Stimulated activated CD4-positive, alpha-beta T cell treated with anti-CD3 and anti-CD28 coated beads, Interleukin-15, amount 100 ng/mL, for 1 hour (primary cell): ENCODE data around the gene RGP1.

Experiments
- DNase-seq, 2 donors: peaks; one replicate each; pipeline ENCODE4 v3.0.0-alpha.2; 2020; ENCODE audit warnings: low read depth in 1 of 2, low spot score in 1 of 2

Gene RGP1

DNA sequence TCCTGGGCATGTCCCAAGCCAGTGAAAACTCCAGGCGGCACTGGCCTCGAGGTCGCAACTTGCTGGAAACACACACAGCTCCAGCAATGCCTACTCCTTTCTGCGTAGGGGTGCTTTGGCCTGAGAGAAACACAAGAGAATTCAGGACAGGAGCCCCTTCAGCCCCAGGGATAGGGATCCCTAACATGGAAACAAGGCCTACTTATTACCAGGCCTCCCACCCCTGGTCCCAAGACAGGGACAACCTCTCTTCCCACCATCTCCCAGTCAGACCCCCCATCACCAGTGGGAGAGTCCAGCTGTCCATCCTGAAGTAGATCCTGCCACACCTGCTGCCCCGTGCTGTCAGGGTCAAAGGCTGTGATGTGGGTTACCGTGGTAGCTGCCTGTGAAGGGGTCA lies 8.8 kb upstream of the RGP1 start:
- no peak for DNase-seq

DNA sequence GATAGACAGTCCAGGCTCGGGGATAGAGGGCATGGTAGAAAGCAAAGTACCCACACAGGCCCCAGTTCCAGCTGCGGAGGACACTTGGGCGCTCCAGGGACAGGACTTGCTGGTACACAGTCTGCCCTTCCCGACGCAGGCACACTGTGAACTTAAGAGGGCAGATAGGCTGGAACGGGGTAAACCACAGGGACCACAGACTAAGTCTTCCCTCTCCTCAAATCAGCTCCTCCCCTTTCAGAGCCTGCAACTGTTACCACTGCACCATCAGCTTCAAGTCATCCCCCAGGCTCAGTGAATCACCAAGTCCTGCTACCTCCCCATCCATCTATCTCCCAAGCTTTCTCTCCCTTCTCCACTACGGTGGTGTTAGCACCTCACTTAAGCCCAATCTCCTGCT lies 7.3 kb upstream of the RGP1 start:
- no peak for DNase-seq

DNA sequence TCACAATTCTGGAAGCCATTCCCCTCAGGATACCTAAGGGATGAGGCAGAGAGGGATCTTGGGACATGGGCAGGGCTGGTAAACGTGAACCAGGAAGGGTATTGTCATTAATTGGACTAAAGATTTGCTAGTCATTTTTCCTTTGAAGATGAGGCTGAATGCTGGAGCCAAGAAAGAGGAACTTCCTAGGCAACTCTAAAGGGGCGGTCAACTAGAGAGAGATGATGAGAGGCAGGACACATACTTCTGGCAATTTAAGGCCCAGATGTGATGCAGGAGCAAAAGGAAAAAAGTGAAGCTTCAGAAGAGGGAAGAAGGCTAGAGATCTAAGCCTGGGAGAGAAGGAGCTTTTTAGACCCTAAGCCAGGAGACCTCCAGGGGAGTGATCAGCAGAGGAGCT lies 5.6 kb upstream of the RGP1 start:
- DNase-seq = no peak

DNA sequence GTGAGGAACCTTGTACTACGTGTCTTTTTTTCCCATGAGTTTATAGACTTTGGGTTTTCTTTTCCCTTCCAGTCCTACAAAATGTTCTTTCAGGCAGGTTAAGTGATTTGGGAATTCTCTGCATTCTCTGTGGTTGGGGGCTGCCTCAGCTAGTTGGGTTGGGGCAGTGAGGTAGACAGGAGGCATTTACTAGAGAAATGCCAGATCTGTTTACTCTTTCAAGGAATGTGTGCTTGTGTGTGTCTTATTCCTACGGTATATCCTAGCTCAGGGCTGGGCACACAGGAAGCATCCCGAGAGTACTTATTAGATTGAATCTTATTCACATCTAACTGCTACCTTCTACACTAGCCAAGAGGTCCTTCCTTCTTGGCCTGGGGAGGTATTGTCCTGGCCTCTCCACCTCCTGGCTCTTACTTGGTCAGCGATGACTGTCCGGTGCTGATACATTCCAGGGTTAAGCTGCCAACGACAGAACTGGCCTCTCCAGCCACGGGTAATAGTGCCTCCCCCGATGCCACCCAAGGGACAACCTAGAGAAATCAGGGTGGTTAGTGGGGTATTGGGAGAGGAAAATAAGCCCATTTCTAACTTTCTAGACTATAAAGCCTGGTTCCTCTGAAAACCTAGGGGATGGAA lies 5.1 kb upstream of the RGP1 start:
- no peak for DNase-seq

DNA sequence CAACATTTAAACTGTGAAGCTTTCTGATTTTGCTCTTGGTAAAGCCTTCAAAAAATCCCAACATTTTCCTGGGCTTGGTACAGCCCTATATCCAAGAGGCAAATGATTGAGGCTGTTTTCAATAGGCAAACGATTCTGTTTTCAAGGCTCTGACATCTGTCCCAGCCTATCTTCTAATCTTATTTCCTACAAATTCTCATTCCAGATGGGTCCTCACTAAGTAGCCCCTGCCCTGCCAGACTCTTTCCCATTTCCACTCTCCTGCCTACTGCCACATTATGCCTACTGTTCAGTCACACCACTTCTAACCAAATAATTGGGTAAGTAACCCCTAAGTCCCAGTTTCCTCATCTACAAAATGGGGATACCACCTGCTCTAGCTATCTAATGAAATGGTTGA lies 3.5 kb upstream of the RGP1 start:
- no peak for DNase-seq

DNA sequence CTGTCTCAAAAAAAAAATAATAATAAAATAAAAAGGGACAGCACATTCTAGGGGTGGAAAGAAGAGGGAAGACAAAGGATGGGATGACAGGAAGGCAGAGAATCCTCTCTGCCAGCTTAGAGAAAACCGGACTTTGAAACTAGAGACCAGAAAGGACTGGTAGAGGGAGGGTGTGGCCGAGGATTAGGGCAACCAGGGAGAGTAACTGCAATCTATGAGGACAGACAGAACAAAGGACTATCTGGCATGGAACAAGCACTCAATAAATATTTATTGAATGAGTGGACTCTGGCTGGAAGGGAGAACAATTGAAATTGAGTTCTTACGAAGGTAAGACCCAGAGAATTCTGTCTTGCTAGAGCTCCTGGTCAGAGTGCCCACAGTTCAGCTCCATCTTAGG lies 2.5 kb upstream of the RGP1 start:
- DNase-seq = no peak

DNA sequence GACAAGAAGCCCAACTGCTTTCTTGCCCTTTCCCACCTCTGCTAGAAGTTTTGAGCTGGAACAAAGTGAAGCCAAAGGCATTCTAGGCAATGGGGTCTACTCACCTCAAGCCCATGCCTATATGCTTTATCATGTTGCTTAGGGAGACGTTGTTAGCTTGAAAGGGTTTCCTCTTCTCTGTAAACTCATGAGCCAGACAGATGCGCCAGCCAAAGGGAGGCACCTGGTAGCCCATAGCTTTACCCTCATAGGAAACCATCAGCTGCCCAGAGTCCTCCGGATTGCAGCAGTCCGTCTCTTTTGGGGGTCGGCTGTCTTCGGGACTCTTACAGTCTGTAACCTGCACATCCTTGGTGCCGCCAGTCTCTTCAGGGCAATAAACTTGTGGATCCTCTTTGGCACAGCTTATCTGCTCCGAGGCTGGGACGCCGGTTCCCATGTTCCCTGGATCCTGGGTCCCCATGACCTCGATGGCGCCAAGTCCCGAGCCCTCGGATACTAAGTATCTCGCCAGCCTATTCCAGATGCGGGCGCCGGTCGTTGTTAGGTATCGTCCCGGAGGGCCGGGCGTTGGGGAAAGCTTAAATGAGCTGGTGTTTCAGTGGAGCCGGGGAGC lies 737 bp upstream of the RGP1 start:
- no peak for DNase-seq

DNA sequence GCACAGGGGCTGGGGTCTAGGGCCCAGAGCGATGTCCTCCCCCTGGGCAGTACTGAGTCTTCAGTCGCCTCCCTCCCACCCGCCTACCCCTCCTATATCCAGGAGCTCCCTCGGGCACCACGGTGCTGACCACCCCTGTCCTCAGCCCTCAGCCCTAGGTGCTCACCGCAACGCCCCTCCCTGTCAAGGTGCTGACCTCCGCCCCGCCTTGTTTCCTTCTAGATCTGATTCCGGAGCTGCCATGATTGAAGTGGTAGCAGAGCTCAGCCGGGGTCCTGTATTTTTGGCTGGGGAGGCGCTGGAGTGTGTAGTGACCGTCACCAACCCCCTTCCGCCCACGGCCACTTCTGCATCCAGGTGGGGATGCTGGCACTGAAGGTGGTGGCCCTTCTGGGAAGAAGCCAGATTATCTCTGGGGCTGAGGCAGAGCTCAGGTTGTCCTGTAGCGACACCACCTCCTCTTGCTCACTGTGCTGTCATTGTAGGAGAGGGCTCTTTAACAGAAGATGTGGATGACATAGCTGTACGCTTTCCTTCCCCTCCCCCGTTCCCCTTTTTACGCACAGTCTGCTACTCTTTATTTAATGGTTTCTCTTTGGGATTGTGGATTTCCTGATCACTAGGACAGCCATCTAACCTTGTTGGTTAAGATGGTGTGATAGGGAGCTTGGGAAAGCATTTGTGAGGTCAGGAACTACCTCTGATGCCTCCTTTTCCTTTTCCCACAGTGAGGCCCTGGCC lies 598 bp downstream of the RGP1 start:
- no peak for DNase-seq

DNA sequence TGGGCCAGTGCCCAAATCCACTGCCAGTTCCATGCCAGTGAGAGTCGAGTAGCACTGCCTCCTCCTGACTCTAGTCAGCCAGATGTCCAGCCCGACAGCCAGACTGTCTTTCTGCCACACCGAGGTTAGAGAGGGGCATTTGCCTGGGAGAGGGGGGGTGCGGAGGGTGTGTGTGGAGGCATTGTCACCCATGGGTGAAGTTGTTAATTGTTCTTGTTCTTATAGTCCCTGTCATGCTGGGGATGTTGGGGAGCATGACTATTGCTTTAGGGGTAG lies 1.1 kb downstream of the RGP1 start:
- DNase-seq = no peak

DNA sequence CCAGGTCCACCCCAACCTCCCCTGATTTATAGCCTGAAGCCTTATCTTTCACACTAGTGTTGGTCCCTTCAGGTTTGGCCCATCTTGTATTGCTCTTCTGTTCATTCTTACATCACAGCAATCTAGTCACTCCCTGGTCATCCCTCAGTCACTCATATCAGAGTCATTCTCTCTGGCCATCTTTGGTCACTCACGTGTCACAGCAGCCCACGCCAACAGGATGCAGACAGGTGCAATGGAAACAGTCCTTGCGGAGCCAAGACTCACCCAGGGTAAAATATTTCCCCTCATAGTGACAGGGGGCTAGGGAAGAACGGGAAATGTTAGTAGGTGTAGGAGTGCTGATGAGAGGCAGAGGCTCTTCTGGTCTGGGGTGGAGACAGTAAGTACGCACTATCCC lies 4.4 kb downstream of the RGP1 start:
- DNase-seq = no peak

DNA sequence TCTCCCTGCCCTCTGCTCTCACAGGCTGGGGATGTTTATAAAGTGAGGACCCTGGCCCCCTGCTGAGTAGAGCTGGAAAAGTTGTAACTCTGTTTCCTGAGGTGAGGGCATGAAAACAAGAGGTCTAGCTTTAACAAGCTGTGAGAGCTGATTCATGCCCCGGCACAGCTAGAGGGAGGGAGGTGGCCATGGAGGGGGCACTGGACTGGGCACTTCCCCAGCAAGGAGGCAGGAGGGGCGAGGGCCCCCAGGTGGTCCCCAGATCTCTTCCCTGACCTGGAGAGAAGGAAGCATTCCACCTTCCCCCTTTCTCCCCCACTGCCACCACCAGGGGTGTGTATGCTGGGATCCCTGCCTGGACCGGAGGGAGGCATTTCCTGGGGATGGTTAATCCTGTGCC lies 5.2 kb downstream of the RGP1 start, which contains the start of gene MSMP:
MSMP (minus strand) TSS at position 13 of the 400 bp plus-strand sequence. CDS start 147 bp downstream, outside the sequence.
- no peak for DNase-seq

DNA sequence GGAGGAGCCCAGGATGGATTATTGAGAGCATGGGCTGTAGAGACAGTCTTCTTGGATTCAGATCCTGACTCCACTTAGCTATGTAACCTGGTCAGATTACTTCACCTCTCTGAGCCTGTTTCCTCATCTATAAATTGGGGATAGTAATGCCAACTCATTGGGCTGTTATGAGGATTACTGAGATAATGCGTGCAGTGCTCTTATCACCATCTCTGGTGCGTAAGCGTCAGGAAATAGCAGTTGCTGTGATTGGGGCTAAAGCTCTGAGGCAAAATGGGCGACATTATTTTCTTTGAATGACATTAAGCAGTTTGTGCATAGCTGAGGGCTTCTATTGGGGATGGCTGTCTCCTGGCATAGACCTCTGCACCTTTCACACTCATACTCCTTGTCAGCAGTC lies 6.0 kb downstream of the RGP1 start:
- no peak for DNase-seq

DNA sequence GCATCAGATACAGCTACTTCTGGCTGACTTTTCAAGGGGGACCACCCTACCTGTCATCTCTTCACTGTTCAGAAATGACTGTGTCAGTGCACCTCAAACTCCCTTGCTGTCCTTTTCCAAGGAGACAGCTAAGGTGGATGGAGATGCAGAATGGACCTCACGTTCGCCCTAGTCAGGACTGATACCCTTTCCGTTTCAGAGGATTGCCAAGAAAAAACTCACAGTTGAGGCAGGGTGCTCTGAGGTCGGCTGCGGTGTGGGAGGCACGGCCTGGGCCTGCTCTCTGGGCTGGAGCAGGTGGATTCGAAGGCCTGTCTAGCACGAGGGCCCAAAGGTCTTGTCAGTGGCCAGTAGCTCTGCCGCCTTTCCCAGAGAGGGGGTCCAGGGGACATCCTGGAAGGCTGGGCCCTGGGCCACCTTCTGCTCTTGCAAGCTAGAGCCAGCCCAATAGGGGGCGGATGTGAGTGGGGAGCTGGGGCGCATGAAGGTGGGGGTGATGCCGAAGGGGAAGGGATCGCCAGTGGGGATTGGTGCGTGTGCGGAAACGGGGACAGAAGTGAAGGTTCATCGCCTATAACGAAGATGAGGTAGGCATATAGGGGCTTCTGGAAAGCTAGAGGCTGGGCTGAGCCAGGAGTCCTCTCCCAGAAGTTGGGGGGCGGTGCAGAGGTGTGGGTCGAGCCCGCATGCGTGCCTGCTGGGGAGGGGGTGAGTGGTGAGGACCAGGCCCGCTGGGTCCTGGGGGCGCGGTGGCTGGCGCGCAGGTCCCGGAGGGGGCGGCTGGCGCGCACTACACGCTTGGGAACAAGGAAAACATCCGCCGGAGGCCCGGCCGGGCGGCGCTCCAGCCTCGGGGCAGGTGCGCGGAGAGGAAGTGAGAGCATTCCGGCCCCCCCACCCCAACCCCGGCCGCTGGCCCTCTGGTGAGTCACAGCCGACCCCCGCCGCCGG lies 7.5 kb downstream of the RGP1 start:
- DNase-seq = peak; percentile 55 to 64

DNA sequence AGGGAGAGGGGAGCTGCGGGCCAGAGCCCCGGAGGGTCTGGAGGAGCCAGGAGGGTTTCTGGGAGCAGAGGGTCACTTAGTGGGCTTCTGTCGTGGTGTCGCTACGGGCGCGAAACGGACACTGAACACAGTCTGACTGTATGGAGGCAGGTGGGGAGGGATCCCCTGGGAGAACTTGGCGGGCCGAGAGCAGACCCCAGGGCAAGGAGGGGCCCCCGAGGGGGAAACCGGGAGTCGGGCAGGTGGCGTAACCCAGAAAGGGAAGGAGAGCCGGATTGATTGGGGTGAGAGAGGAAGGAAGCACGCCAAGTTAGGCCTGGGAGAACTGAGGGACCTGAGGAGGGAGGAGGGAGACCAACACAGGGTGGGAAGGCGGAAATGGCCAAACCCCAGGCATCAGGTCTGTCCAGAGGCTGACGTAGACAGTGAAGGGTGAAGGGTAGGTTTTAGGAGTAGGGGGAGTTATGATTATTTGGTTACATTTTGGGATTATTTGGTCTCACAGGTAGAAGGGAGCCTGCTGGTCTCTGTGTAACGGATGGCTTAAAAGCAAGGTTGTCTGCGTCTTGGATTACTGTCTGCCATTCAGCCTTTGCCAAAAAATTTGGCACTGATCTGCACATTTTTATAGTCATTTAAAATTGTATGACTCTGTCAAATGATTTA lies 8.3 kb downstream of the RGP1 start:
- no peak for DNase-seq

DNA sequence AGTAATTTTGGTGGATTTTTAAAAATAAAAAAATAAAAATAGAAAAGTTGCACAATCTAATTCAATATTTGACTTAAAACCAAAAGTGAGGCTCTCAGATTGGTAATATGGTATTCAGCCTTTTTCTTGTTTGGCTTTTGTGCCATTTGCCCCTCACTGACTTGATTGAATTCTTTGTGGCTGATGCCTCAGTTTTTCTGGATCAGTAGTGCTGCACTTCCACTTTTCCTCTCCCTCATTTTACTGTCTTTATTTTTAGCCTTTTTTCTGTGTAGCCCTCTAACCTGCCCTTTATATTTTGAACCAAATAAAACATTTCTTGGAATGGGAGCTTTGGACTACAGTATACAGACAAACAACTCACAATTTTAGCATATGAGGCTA lies 8.8 kb downstream of the RGP1 start:
- no peak for DNase-seq

DNA sequence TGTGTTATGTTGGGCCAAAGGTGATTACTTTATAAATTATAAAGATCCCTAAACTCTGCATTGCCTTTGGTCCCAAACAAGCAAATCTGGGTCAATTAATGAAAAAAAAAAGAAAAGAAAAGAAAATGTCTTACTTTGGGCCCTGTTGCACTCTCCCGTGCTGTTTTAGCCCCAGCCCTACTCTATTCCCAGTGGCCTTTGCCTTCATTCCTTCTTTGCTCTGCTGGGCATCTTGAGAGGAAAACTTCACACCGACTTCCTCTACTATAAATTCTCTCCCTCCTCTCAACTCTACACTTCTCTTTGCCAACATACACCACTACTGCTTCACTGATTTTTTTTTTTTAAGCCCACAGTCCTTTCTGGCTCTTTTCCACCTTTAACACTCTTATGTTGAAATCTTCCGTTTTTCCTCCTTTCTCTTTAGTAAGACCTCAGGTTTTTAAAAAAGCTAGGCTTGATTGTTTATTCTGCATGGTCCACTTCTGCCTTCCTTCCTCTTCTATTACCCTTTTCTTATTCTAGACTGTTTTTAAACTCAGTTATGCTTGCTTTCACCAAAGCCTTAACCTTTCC lies 9.5 kb downstream of the RGP1 start:
- no peak for DNase-seq

DNA sequence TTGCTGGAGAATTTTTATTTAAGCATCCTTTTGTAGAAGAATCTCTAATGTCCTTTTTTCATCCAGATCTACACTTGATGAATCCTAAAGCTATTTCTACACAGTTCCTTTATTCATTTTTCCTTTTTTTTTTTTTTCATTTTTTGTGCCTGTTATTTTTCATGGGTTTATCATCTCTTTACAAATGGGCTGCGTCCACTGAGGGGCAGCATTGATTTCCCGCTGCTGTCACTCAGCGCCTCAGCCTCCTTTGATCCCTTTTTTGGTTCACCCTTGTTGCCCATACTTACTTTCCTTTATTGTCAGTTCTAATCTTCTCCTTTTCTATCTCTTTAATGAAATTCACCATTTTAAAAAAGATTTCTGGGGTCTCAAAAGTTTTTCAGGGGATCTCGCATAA lies 10.7 kb downstream of the RGP1 start:
- DNase-seq = no peak

DNA sequence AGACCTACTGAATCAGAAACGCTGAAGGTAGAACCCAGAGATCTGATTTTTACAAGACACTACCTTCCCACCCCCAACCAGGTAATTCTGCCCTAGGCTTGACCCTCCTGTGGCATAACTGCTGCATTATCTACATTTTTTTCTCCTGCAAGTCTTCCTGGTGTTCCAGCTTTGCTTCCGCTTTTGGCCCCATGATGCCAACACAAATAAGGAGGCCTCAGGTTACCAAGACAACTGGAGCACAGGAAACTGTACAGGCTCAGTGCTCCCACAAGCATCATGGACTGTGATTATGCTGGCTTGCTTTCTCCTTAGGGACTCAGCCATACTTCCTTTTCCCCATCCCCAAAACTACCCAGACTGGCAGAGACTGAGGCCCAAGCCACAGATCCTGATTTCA lies 11.6 kb downstream of the RGP1 start:
- DNase-seq = no peak

DNA sequence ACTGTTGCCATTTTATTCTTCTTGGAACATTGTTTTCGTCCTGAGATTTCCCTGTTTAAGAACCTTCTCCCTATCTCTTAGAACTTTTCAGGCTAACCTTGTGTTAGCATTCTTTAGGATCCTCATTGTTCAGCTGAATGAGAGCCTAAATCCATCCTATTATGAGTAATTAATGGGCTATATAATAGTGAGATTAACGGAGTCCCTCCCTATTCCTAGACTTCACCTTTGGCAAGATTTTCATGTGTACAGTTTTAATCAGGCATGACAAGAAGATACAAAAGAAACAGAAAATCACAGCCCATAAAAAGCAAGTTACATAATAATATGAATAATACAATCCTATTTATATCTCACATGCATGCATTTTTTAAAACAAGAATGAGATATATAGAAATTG lies 14.1 kb downstream of the RGP1 start:
- DNase-seq = no peak

DNA sequence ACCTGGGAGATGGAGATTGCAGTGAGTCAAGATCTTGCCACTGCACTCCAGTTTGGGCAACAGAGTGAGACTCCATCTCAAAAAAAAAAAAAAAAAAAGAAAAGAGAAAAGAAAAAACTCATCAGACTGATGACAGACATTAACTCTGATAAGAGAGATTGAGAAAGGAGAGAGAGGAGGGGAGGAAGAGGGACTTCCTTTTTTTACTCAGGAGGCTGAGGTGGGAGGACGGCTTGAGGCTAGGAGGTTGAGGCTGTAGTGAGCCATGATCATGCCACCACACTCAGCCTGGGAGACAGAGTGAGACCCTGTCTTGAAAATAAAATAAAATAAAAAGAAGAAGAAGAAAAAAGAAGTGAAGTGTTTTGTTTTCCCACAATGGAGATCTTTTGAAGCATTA lies 14.7 kb downstream of the RGP1 start:
- no peak for DNase-seq

DNA sequence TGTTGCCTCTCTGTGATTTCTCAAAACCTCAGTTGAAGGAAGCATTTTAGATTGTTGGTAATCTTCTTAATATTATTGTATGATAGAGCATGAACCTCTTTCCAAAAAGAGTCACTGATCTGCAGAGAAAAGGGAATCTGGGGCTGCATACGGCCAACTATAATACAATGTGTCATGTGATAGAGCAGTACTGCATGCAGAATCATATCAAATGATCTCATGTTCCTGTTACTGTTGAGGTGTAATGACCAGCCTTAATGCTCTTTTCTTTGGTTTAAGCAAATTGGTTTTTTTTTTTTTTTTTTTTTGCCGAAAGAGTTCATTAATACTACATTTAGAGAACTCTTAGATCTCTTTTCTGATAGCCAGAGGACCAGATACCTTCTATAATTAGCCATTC lies 17.9 kb downstream of the RGP1 start:
- no peak for DNase-seq
